Adrenal gland (tissue), 5 donors: ENCODE results near the gene VPREB1.
"Not testable (repeated sequence)": the region's sequence is repeated elsewhere in the genome, so short reads cannot be mapped to it uniquely, and the experiment has no call there.

Source experiments
- CTCF ChIP-seq, 6 experiments: fragments of 450-650 bp in 4 of 6; fragments of 200-600 bp in 2 of 6; sonication (generic) in 1 of 6; IDR thresholded peaks; 1 replicate in 5 of 6; 2 replicates in 1 of 6; pipeline versions ENCODE4 v1.5.1 to v1.8.0; 2016 to 2021; ENCODE audit warnings: antibody characterized with exemption in 6 of 6, mild to moderate bottlenecking in 2 of 6, moderate library complexity in 1 of 6
- POLR2A ChIP-seq, 2 donors: fragments of 450-650 bp; IDR thresholded peaks; one replicate each; pipeline ENCODE4 v1.6.1; 2017; ENCODE audit warnings: antibody characterized with exemption in 2 of 2, mild to moderate bottlenecking in 2 of 2, moderate library complexity in 1 of 2
- donor health status: DM: no; HTN: no; CAD: no.

- TF ChIP-seq CTCF, POLR2A (IDR thresholded peaks at IDR 0.05): not testable (repeated sequence)
Measured at GRCh38 chr22:22294641-22295040, 50.1 kb downstream of the VPREB1 start.
